Activated CD4-positive, CD25-positive, alpha-beta regulatory T cell treated with anti-CD3 and anti-CD28 coated beads, Interleukin-2, amount 50 U/mL, for 24 hours (primary cell): ENCODE measurements around the gene PPARG.
"Not testable (repeated sequence)": the region's sequence is repeated elsewhere in the genome, so short reads cannot be mapped to it uniquely, and the experiment has no call there.

ENCODE experiments used
- ATAC-seq, 2 donors: fragments of 150-1000 bp; cut with Tn5 transposase; one replicate each; pipeline ENCODE4 v1.10.0; 2021; ENCODE audit warnings: mild to moderate bottlenecking in 1 of 2, moderate library complexity in 1 of 2

PPARG gene

GRCh38 chr3:12381199-12381598, 92.3 kb downstream of the PPARG start:
- no peak for ATAC-seq

- ATAC-seq, result no peak
Observed at GRCh38 chr3:12383218-12383617, 94.3 kb downstream of the PPARG start.

GRCh38 chr3:12384451-12385233, 95.8 kb downstream of the PPARG start:
- peak; percentile 80 to 86 for ATAC-seq

- not testable (repeated sequence) for ATAC-seq
Observed at GRCh38 chr3:12386514-12387291, 97.8 kb downstream of the PPARG start.

GRCh38 chr3:12388185-12388584, 99.3 kb downstream of the PPARG start:
- ATAC-seq, result no peak

- no peak for ATAC-seq
Observed at GRCh38 chr3:12392101-12392878, 103.4 kb downstream of the PPARG start.

GRCh38 chr3:12393894-12394293, 105.0 kb downstream of the PPARG start:
- ATAC-seq, result no peak

- no peak for ATAC-seq
Observed at GRCh38 chr3:12394569-12395271, 105.8 kb downstream of the PPARG start.

- peak; percentile 96 for ATAC-seq
Observed at GRCh38 chr3:12395349-12396012, 106.6 kb downstream of the PPARG start.

- no peak for ATAC-seq
Observed at GRCh38 chr3:12396471-12396870, 107.6 kb downstream of the PPARG start.

GRCh38 chr3:12399226-12399625, 110.4 kb downstream of the PPARG start:
- ATAC-seq, result no peak

- ATAC-seq, result peak in 1 of 2 donors; percentile 57
Observed at GRCh38 chr3:12400616-12401194, 111.8 kb downstream of the PPARG start.

GRCh38 chr3:12401208-12401607, 112.3 kb downstream of the PPARG start:
- peak in 1 of 2 donors; percentile 13 for ATAC-seq

GRCh38 chr3:12405432-12406272, 116.8 kb downstream of the PPARG start:
- no peak for ATAC-seq

GRCh38 chr3:12408984-12409683, 120.3 kb downstream of the PPARG start:
- no peak for ATAC-seq

- no peak for ATAC-seq
Observed at GRCh38 chr3:12409684-12410596, 121.1 kb downstream of the PPARG start.

- no peak for ATAC-seq
Observed at GRCh38 chr3:12413721-12414255, 124.9 kb downstream of the PPARG start.

GRCh38 chr3:12415014-12415680, 126.3 kb downstream of the PPARG start:
- no peak for ATAC-seq
